Subcutaneous adipose tissue (tissue), 4 donors: ENCODE data around the gene CA11. TPM values are rescaled to one million over a fixed set of nuclear protein-coding genes. Genes with fewer than 3 reads are reported as not detected.

ENCODE experiments used
- total RNA-seq, 4 donors: library from RNA; depleted of rRNA; stranded (reverse); fragments of >200 nt; gene quantifications; one replicate each; pipeline ENCODE4 v1.1.0, GENCODE V29; 2016
- TF ChIP-seq, protein P1 (sequence below): fragments of 450-650 bp; IDR thresholded peaks from one replicate; pipeline ENCODE4 v1.5.1; 2016; ENCODE audit warnings: low read depth, mild to moderate bottlenecking, control low read depth, antibody characterized with exemption, moderate library complexity

CA11 gene
- total RNA-seq, 4 donors from 2014 or later: 1.5 to 3.4 TPM; not detected in 2

DNA sequence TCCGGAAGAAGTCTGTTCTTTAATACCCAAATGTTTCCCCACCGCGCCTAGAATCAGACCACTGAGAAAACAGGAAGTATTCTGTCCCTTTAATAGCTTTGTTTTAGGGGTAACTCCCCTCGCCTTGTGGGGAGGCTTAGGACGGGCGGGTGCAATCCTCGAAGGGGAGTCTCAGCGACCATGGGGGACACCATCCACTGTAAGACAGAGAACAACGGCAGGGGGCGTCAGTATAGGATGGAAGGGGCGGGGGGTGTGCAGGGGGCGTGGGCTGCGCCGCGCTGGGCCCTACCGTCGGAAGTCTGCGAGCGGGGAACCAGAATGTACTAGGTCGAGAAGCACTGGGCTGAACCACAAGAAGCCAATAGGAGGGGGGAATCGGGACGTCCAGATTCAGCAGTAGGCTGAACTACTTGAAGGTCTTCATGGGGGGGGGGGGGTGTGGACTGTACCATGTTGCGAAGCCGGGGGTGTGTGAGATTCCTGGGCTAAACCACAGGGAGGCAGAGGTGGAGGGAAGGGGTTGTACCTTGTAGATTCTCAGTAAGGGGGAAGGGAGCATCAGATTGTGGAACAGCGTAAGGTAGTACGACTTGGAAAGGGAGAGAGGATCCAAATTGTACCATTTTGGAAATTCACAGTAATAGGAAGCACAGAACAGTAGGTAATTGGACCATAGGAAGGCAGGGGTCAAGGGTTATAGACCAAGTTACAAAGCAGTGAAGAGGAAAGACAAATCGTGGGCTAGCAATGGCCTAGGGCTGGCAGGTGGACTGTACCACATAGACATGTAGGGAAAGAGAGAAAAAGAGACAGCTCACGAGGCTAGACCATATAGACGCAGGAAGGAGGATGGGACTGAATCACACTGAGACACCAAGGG lies 7.8 kb downstream of the CA11 start:
- TF ChIP-seq, protein P1, sequence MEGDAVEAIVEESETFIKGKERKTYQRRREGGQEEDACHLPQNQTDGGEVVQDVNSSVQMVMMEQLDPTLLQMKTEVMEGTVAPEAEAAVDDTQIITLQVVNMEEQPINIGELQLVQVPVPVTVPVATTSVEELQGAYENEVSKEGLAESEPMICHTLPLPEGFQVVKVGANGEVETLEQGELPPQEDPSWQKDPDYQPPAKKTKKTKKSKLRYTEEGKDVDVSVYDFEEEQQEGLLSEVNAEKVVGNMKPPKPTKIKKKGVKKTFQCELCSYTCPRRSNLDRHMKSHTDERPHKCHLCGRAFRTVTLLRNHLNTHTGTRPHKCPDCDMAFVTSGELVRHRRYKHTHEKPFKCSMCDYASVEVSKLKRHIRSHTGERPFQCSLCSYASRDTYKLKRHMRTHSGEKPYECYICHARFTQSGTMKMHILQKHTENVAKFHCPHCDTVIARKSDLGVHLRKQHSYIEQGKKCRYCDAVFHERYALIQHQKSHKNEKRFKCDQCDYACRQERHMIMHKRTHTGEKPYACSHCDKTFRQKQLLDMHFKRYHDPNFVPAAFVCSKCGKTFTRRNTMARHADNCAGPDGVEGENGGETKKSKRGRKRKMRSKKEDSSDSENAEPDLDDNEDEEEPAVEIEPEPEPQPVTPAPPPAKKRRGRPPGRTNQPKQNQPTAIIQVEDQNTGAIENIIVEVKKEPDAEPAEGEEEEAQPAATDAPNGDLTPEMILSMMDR: no peak

DNA sequence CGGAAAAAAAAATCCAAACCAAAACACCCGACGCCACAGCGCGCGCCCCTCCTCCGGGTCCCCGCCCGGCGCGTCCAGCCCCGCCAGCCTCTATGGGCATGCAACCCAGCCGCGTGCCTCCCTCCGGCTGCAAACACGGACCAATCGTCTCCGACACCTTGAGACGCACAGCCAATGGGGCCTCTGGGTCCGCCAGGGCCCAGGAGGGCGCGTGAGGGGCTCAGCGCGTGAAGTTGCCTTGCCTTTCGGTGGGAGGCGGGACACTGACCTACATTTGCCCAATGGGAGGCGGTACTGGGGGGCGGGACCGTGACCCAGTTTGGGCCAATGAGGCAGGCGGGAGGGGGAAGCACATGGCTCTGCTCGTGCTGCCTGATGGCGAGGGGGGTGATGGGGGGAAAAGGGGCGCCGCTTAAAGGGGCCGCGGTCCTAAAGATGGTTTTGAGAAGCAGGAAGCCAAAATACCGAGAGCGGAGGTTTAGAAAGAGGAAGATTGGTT lies 8.5 kb downstream of the CA11 start:
- TF ChIP-seq, protein P1: no peak

DNA sequence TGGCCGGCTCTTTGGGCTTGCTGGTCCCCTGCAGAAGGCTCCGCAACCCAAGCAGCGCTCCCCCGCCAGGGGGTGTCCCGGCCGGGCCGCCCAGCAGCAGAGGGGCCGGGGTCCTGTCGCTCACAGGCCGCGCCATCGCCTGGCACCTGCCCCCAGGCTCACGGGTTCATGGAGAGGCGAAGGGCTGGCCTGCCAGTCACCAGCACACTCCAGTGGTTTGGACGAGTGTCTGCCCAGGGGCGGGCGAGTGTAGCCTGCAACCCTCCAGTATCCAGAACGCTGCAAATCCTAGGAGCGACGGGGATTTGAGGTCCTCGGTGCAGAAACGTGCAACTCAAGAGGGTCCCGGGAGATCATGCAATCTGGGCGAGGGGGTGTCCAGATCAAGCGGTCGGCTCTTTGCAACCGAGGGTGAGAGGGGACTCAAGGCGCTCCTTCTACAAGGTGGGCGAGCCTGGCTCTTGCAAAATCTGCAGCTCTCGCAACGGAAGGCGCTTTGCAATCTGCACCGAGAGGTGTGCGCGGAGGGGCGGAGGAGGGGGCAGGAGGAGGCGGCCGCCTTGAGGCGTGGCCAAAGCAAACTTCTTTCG lies 9.0 kb downstream of the CA11 start, which contains the start of gene DBP:
Gene DBP (minus strand): TSS at position 521 of the 590 bp plus-strand sequence. CDS start 385 bp downstream, at position 136.
- TF ChIP-seq, protein P1: no peak

DNA sequence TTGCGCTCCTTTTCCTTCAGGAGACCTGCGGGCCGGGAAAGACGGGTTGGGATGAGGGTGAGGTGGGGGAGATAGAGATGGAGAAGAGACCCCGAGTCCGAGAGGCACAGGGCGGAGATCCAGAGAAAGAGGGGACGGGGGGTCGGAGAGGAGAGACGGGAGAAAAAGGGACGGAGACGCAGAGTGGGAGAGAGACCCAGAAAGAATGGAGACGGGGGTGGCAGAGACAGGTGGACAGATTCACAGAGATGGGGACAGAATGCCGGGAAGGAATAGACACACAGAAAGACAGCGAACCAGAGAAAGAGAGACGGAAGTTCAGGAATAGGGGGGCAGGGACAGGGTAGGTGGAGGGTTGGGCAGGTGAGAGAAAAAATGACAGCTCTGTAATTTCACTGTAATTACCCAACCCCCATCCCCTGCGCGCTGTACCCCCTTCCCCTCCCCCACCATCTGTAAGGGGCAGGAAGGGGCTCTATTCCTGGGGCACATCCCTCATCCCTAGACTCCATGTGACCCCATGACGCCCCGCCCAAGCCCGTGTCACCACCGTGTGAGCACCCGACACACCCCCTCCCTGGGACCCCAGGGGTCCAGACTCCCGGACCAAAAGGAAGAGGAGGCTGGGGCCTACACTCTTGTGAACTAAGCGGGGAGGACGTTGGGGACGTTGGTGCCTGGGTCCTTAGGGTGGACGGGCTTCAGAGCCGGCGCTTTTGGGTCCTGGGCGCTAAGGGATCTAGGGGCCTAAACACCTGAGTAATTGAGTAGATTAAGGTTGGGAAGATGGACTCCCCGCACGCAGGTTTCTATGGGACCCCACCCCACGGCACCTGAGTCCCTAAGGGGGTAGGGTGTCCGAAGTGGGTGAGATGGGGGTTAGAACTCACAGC lies 9.8 kb downstream of the CA11 start:
- TF ChIP-seq, protein P1: no peak

DNA sequence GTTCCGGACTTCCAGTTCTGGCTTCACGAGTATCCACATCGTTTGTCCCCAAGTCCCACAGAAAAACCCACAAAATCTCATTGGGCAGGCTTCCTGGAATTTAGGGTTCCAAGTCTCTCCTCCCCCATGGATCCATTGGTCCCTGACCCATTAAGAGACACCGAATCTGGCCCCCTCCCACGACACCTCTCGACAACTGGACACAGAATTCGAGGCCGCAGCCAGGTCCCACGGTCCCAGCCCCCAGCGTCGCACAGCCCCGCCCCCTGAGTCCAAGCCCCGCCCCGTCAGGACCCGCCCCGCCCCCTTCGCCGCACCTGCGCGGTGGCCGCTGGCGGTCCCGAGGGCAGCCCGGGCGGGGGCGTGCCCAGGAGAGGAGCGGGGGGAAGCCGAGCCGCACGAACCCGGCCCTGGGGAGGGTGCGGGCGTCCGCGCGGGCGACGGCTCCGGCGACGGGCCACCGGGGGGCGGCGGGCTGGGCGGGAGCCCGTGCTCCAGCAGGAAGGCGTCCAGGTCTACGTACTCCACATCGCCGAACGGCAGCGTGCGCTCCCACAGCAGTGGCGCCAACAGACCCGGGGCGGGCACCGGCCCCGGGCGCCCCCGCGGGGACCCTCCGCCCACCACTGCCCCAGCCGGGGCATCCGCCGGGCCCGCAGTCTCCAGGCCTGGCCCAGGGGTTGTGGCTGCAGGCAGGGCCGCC lies 10.6 kb downstream of the CA11 start:
- TF ChIP-seq, protein P1: no peak

DNA sequence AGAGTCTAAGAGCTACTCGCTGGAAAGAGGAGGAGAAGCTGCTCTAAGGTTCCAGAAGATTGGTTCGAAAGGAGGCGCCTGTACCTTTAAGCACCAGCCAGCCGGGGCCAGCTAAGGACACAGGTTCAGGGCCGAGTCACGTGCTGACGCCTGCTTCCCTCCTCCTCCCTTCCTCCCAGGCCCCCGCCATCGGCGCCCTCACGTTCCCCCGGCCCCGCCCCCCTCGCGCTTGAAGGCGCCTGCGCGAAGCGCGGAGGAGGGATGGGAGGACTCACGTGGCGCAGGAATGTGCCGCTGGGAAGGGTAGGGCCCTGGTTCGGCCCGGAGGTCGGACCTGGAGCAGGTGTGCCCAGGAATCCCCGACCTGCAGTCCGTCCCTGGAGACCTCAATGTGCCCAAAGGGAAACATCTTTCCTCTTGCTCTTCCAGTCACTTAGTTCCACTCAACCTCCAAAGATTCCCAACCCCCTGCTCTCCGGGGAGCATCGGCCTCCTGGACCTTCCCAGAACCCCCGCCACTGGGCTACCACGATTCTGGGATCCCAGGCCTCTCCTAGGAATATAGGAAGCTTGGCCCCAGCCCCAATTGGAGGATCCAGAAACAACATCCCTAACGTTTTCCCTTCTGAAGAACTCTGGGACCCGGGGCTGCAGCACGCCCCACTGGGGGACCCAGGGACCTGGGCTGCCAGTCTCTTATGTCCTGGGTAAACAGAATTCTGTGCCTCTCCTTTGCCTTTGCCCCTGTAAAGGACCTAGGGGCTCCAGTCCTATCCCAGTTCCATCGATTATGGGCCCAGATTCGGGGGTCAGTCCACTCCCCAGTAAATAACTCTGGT lies 11.3 kb downstream of the CA11 start:
- TF ChIP-seq, protein P1: no peak
